Measurements from ENCODE around the gene DBH. TPM values are rescaled to one million over a fixed set of nuclear protein-coding genes. Genes with fewer than 3 reads are reported as not detected.

Gene DBH
- total and polyA plus RNA-seq, 10 of the 15 experiments (the other 5 are each of a cell fraction or from before 2014, with no cell fraction given) = not detected

- TF ChIP-seq ZNF687 (IDR thresholded peaks at IDR 0.05) = no peak
Measured at GRCh38 chr9:133629221-133630110, 6.7 kb upstream of the DBH start (continued).

DNA sequence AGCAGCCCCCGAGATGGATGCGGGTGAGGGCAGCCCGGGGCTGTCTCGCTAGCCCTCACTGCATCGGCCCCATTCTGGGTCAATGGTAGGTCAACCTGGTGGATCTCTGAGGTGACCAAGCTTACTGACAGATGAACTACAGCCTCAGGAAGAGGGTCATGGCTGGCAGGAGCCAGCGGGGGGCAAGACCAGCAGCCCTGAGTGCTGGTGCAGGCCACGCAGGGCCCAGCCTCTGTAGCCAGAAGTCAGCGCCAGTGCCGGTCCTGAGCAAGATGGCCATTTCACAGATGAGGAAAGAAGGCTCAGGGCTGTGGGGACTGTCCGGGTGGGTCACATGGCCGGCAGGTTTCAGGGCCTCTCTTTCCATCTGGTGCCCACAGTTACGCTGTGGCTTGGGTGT, 5.1 kb upstream of the DBH start:
- Histone ChIP-seq H3K9me3 (replicated peaks; ENCODE audit: control insufficient read depth, insufficient read depth, low read length) (no peaks in the 10 kb centered on the region; the same call in 2 of the 3 replicates), H3K79me2 (ENCODE audit: control insufficient read depth, insufficient read depth, low read length) (no peaks in the 10 kb centered on the region), H2AFZ (ENCODE audit: control insufficient read depth, low read depth, low read length) (no peak overlapping the region), H3K9ac (ENCODE audit: control insufficient read depth, insufficient read depth, low read length) (no peak overlapping the region), H3K4me3 (no peak overlapping the region), H4K20me1 (ENCODE audit: control insufficient read depth, insufficient read depth) (no peaks in the 10 kb centered on the region), H3K4me1 (ENCODE audit: control insufficient read depth, insufficient read depth, low read length) (no peaks in the 10 kb centered on the region), H3K4me2 (ENCODE audit: control insufficient read depth, insufficient read depth) (no peak overlapping the region), H3K27me3 (replicated peaks in 1 of 2; ENCODE audit: control insufficient read depth in 2 of 2, insufficient read depth in 2 of 2, low read length in 1 of 2) (peaks cover 0 to 7% of the 10 kb centered on the region in 2 experiments; a peak in 2 of 4 replicates), H3K36me3 (ENCODE audit: control insufficient read depth in 2 of 2, insufficient read depth in 2 of 2, low read length in 1 of 2) (no peaks in the 10 kb centered on the region), H3K27ac (ENCODE audit: control insufficient read depth, insufficient read depth) (no peak overlapping the region)
- intact Hi-C loops (cut with micrococcal nuclease; ENCODE audit: unreplicated experiment) (no loop called here), in situ Hi-C loops (cut with MboI) (no loop called here)
- ChIA-PET RAD21 (ENCODE audit: unreplicated experiment) (no interaction called here), SMC1A (ENCODE audit: uncharacterized antibody, unreplicated experiment) (no interaction called here), CTCF (interaction anchor here (0.7 kb wide), 1 partner anchor 283 kb away, joined by 3 read pairs; no protein-coding TSS in a partner anchor), POLR2A (no interaction called here)
- no peak for DNase-seq (ENCODE audit: low read depth, low spot score)
- FAIRE-seq = no peak
- WGBS (ENCODE audit: insufficient coverage, insufficient replicate concordance, low lambda C conversion rate, missing lambda C conversion rate) = 45% methylated on average over 12 of the region's 12 CpGs
- no peak for ATAC-seq
- BruUV-seq (replicated peaks) = no TSS peak
- TF ChIP-seq E4F1 (IDR thresholded peaks at IDR 0.05; ENCODE audit: borderline replicate concordance, partially characterized antibody) (no peak), CHD4 (IDR thresholded peaks at IDR 0.05) (no peak), PML (IDR thresholded peaks at IDR 0.05; ENCODE audit: low read length) (no peak), GATAD2B (conservative IDR thresholded peaks at IDR 0.05; ENCODE audit: low read depth) (no peak), ZNF384 (IDR thresholded peaks at IDR 0.05; ENCODE audit: borderline replicate concordance, low read depth, low read length) (no peak), CEBPZ (IDR thresholded peaks at IDR 0.05; ENCODE audit: low read depth, low read length) (no peak)
